ENCODE measurements around the gene NEK10.

The NEK10 gene

GRCh38 chr3:27253831-27254230 is 115.4 kb downstream of the NEK10 start:
- TF ChIP-seq CTCF (IDR thresholded peaks at IDR 0.05), result no peak
- H3K4me3 ChIP-seq (ENCODE audit: low read depth in 1 of 2, low read length in 1 of 2), result no peak overlapping the region
- no peaks in the 10 kb centered on the region for H3K4me1 ChIP-seq (ENCODE audit: control insufficient read depth in 1 of 2, insufficient read depth in 1 of 2, low read depth in 1 of 2, low read length in 1 of 2)
- no peak overlapping the region for H3K27ac ChIP-seq
- H3K36me3 ChIP-seq, result no peaks in the 10 kb centered on the region
- H3K9me3 ChIP-seq, result no peaks in the 10 kb centered on the region
- peaks cover 8% of the 10 kb centered on the region for H3K27me3 ChIP-seq

GRCh38 chr3:27253391-27253790 is 115.8 kb downstream of the NEK10 start:
- Histone ChIP-seq H3K27ac (no peak overlapping the region), H3K36me3 (no peaks in the 10 kb centered on the region), H3K9me3 (no peaks in the 10 kb centered on the region), H3K4me3 (ENCODE audit: low read depth in 1 of 2, low read length in 1 of 2) (no peak overlapping the region), H3K27me3 (peaks cover 8% of the 10 kb centered on the region), H3K4me1 (ENCODE audit: control insufficient read depth in 1 of 2, insufficient read depth in 1 of 2, low read depth in 1 of 2, low read length in 1 of 2) (no peaks in the 10 kb centered on the region)
- TF ChIP-seq CTCF (IDR thresholded peaks at IDR 0.05), result no peak

GRCh38 chr3:27252646-27253045 is 116.5 kb downstream of the NEK10 start:
- Histone ChIP-seq H3K4me1 (ENCODE audit: control insufficient read depth in 1 of 2, insufficient read depth in 1 of 2, low read depth in 1 of 2, low read length in 1 of 2) (no peaks in the 10 kb centered on the region), H3K27ac (no peak overlapping the region), H3K9me3 (no peaks in the 10 kb centered on the region), H3K27me3 (peaks cover 8% of the 10 kb centered on the region), H3K4me3 (ENCODE audit: low read depth in 1 of 2, low read length in 1 of 2) (no peak overlapping the region), H3K36me3 (no peaks in the 10 kb centered on the region)
- no peak for TF ChIP-seq CTCF (IDR thresholded peaks at IDR 0.05)

- no peaks in the 10 kb centered on the region for H3K36me3 ChIP-seq
- no peak overlapping the region for H3K4me3 ChIP-seq (ENCODE audit: low read depth in 1 of 2, low read length in 1 of 2)
- no peak overlapping the region for H3K27ac ChIP-seq
- TF ChIP-seq CTCF (IDR thresholded peaks at IDR 0.05), result no peak
- no peaks in the 10 kb centered on the region for H3K4me1 ChIP-seq (ENCODE audit: control insufficient read depth in 1 of 2, insufficient read depth in 1 of 2, low read depth in 1 of 2, low read length in 1 of 2)
- no peaks in the 10 kb centered on the region for H3K27me3 ChIP-seq
- no peaks in the 10 kb centered on the region for H3K9me3 ChIP-seq
Measured at GRCh38 chr3:27244374-27244773, 124.8 kb downstream of the NEK10 start.

GRCh38 chr3:27239951-27240350 is 129.2 kb downstream of the NEK10 start:
- H3K27me3 ChIP-seq, result no peaks in the 10 kb centered on the region
- no peaks in the 10 kb centered on the region for H3K4me1 ChIP-seq (ENCODE audit: control insufficient read depth in 1 of 2, insufficient read depth in 1 of 2, low read depth in 1 of 2, low read length in 1 of 2)
- H3K36me3 ChIP-seq, result no peaks in the 10 kb centered on the region
- no peaks in the 10 kb centered on the region for H3K9me3 ChIP-seq
- no peak for TF ChIP-seq CTCF (IDR thresholded peaks at IDR 0.05)
- no peak overlapping the region for H3K4me3 ChIP-seq (ENCODE audit: low read depth in 1 of 2, low read length in 1 of 2)
- H3K27ac ChIP-seq, result no peak overlapping the region

- H3K27me3 ChIP-seq, result no peaks in the 10 kb centered on the region
- H3K27ac ChIP-seq, result no peak overlapping the region
- TF ChIP-seq CTCF (IDR thresholded peaks at IDR 0.05), result no peak
- no peaks in the 10 kb centered on the region for H3K36me3 ChIP-seq
- no peak overlapping the region for H3K4me3 ChIP-seq (ENCODE audit: low read depth in 1 of 2, low read length in 1 of 2)
- no peaks in the 10 kb centered on the region for H3K4me1 ChIP-seq (ENCODE audit: control insufficient read depth in 1 of 2, insufficient read depth in 1 of 2, low read depth in 1 of 2, low read length in 1 of 2)
- no peaks in the 10 kb centered on the region for H3K9me3 ChIP-seq
Measured at GRCh38 chr3:27228805-27229204, 140.4 kb downstream of the NEK10 start.
